Middle frontal gyrus (tissue), 1 donor: ENCODE data around the gene SLC34A3.

Source experiments
- DNase-seq: peaks from one replicate; pipeline ENCODE4 v3.0.0-alpha.2; 2015; ENCODE audit warnings: low spot score; ENCODE audit errors: extremely low spot score

The SLC34A3 gene

GRCh38 chr9:137230705-137231371 is at the start of gene SLC34A3:
SLC34A3 (plus strand) TSS chr9:137230901; CDS start chr9:137231703, 802 bp downstream.
- no peak for DNase-seq

- DNase-seq = no peak
These were observed 49.0 kb upstream of the SLC34A3 start for GRCh38 chr9:137181680-137182079.

DNA sequence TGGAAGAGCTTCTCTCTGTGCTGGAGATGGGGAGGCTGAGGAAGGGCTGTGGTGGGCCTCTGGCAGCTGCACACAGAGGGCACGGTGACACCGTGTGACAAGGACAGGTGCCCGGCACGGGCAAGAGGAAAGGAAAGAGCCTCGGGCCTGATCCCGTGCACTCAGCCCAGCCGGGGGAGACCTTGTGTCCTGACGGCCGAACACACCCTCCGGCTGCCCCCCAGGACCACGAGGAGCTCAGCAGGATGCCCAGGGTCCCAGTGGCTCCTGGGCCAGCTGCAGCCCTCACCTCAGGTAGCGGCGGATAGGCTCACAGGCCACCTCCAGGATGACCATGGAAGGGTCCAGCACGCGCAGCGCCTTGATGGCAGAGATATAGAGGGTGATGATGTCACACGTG is 47.9 kb upstream of the SLC34A3 start:
- DNase-seq = no peak

- DNase-seq = no peak
These were observed 46.6 kb upstream of the SLC34A3 start for GRCh38 chr9:137183980-137184595.

DNA sequence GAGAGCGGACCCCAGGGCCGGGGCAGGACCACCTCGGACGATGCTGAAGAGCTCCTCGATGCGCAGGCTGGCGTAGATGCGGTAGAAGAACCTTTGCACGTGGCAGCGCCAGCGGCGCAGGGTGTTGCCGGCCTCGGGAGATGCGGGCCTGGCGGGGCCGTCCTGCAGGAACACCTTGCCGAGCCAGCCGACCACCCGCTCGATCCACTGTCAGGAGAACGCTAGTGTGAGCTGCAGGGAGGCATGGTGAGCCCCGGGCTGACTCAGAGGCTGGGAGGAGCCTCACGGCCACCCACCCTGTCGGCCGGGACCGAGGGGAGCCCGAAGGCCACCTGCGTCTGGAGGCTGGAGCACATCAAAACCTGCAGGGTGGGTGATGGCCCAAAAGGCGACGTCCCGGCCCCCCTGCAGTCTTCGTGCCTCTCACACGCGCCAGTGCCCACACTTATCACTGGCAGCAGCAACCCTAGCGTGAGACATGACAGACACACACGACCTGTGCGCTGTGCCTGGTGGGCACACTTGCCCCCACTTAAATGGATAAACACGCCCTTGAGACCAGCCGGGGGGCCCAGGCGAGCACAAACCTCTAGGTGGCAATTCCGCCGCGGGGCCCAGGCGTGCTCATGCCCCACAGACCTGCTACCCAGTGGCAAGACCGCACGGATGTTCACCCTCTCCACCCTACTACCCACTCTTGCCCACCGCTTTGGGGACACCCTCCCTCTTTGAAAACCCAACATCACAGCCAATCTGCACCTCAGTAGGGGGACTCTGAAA is 45.6 kb upstream of the SLC34A3 start:
- DNase-seq = no peak

- no peak for DNase-seq
These were observed 44.8 kb upstream of the SLC34A3 start for GRCh38 chr9:137185921-137186320.

GRCh38 chr9:137186385-137186784 is 44.3 kb upstream of the SLC34A3 start:
- DNase-seq = no peak

- no peak for DNase-seq
These were observed 43.3 kb upstream of the SLC34A3 start for GRCh38 chr9:137187386-137187785.

DNA sequence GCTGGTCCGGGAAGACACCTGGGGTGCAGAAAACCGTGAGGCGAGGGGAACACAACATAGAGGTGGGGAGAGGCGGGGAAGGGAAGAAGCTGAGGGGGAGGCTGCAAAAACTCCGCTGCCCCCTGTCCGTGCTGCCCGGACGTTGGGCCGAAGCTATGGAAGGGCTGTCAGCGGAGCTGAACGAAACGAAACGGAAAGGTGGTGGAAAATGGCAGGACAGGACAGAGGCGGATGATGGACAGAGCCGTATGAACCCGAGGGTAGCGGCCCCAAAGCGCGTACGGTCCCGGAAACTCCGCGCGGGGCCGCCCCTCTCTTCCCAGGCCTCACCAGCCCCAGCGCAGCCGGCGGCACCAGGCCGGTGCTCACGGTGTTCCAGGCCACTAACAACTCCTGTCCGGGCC is 42.6 kb upstream of the SLC34A3 start:
- no peak for DNase-seq

- peak; percentile 82 for DNase-seq
These were observed 42.0 kb upstream of the SLC34A3 start, which contains the start of the genes ANAPC2 and SSNA1 for GRCh38 chr9:137188490-137189296. ANAPC2 (minus strand) TSS chr9:137188560; CDS start chr9:137188532, 28 bp downstream. SSNA1 (plus strand) TSS chr9:137188676; CDS start chr9:137188727, 51 bp downstream.

DNA sequence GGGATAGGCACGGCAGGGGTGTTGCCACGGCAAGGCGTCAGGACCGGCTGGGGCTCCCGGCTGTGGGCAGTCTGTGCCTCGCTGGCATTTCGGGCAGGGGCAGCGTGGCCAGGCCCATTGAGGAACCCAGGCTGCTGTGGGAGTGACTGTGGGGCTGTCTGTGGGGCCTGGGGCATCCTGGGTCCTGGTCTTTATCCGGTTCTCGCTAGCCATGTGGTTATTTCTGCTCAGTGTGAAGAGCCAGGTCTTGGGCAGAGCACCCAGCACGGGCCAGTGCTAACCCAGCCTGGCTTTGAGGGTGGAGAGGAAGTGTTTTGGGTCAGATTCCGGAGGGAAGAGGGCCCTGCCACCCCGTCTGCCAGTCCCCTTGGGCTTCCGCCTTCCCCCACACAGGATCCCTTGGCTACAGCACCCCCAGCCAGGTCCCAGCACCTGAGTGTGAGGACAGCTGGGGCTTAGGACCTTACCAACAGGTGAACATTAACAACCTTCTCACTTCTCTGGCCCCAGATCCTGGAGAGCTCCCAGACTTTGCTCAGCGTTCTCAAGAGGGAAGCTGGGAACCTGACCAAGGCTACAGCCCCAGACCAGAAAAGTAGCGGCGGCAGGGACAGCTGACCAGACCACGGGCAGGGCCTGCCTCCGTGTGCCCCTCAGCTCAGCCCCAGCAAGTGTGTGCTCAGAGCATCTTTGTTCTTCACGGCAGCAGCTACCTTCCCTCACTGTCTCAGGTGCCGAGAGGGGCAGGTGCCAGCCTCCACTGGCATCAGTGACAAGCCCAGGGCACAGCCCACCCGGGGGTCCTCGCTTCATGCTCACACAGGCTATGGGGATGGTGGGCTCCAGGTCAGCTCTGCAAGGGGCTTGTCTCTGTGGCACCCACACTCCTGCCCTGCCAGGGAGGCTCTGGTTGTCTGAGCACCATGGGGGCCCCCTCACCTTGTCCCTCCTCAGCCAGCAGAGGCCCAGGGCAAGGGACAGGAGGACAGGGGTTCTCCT is 41.1 kb upstream of the SLC34A3 start:
- no peak for DNase-seq

DNA sequence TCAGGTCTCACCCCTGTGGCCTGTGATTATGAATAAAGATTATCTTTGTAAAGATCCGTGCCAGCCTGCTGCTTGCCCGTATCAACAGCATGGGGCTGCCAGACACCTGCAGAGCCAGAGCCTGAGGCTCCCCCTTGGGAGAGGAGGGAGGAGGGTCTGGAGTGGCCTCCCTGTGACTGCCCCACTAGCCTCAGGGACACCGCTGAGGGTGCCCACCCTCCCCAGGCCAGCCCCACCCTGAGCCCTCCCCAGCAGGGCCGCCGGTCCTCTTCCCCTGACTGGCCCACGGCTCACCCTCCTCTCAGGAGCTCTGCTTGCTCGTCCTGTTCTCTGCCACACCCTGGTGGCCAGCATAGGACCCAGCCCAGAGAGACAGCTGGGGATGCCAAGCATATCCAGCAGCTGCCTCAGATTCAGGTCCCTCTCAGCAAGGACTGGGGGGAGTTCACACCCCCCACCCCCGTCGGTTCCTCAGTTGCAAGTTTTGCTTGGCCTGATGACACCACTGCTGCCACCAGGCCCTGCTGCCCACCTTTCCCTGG is 40.3 kb upstream of the SLC34A3 start:
- no peak for DNase-seq

- DNase-seq = no peak
These were observed 39.5 kb upstream of the SLC34A3 start for GRCh38 chr9:137191245-137191644.

GRCh38 chr9:137191691-137192447 is 38.8 kb upstream of the SLC34A3 start:
- DNase-seq = peak; percentile 29

GRCh38 chr9:137192448-137192780 is 38.3 kb upstream of the SLC34A3 start:
- DNase-seq = no peak

DNA sequence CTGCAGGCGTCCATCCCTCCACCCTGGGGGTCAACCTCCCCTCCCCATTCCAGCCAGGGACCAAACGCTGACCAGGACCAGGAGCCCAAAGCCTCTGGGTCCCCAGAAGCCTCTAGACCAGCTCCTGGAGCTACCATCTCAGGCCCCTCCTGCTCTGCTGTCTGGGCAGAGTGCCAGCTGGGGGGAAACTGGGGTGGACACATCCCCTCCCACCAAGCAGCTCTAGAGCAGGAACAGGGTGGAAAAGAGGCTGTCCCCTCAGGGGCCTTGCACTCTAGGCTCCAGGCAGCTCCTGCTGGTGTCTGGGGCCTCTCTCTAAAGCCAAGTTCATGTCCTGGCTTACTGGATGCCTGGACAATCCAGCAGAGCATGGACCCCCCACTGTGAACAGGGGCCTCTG is 37.8 kb upstream of the SLC34A3 start:
- no peak for DNase-seq

DNA sequence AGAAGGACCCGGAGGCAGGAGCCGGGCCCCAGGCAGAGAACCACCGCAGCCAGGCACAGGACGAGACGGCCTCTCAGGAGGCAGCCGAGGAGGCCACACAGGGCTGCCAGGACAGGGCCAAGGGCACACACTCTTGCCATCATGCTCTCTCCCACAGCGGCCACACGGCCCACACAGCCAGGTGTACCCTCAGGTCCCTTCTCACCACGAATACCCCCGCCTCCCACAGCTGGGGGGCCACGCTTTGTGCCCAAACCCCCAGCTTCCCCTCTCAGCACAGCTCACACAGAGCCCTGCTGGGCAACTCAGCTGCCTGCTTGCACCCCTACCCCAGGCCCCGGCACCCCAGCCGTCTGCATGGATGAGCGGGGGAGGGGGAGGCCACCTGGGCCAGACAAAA is 36.9 kb upstream of the SLC34A3 start:
- DNase-seq = no peak

DNA sequence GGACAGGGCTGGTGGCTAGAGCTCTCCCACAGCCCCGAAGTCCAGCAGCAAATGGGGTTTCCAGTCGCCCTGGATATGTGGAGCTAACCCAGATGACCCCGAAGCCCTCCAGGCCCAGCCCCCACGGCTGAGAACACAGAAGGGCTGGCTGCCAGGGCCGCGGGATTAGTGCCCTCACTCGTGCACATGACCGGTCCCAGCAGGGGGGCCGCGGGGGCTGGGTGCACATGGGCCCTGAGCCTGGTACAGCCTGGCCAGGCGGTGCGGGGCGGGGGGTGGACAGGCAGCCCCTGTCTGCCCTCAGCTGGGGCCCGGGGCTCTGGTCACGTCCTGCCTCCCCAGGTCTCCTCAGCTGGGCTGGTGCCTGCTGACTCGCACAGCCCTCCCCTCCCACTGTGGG is 36.3 kb upstream of the SLC34A3 start:
- peak; percentile 76 for DNase-seq

GRCh38 chr9:137194909-137195308 is 35.8 kb upstream of the SLC34A3 start:
- DNase-seq = no peak
